ENCODE measurements around the gene DAB1.
A peak's percentile ranks its signal among the peaks of the same experiment; 100 is the strongest.

The DAB1 gene

DNA sequence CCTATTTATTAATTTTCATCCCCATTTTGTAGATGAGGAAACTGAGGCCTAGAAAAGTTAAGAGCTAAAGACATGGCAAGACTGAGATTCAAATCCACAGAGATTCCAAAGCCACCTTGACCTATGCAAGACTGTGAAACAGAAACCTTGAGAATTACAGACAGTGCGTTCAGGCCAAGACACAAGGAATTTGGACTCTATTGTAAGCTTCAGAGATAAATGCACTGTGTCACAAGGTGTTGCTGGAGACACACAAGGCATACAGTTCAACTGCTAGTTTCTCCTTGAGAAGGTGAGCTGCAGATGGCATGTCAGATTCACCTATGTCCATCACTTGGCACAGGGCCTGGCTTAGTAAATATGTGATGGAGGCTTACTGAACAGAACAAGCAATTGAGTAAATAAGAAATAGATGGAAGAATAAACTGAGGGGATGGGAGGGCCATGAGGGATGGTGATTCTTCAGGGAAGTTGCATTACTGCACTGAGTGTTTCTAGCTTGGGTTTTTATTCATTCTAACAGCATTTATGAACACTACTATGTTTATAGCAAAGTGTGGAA lies 215.0 kb downstream of the DAB1 start:
- DNase-seq, result no peak

DNA sequence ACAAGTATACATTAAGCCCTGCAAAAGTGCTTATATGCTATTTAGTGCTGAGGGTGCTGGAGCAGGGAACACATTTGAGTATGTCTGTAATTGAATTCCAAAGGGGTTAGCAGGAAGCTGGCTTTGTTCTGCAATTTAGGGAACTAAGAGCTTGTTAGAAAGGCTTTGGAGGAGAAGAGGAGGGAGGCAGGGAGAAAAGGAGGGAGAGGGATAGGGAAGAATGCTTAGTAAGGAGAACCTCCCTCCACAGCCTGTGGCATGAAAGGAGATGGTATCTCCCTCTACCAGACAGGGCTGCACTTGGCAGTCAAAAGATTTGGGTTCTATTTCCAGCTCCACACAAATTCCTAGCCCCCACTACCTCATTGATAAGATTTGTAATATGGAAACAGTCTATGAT lies 217.8 kb downstream of the DAB1 start:
- DNase-seq, result peak; percentile 27

DNA sequence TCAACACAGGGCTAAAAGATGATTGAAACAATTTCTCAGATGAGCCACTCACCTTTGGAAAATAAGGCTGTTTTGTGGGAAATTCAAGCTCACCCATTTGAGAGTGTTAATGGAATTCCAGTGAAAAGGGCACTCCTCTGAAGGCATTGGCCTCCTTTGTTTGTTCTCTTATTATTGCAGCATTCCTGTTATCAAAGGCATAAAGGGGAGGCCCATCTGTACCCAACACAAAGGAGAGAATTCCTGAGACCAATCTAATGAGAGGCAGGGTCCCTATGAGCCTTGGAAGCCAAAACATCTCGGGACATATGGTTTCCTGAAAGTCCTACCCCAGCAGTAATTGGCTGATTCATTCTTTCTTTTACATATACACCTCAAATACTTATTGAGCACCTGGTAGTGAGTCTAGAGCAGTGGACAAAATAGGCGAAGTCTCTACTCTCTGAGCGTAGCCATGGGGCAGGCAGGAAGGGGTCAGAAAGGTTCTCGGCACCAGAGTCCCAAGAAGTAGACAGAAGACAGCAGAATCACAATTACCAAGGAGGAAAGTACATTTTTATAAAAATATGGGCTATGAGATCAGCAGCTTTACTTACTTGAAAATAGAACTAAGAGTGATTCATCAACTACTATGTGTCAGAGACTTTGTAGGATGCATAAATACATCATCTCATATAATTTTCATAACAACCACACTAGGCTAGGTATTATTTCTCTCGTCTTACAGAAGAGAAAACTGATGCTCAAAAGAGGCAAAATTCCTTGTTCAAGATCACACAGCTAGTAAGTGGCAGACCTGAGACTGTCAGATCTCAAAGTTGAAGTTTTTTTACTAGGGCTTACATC lies 218.7 kb downstream of the DAB1 start:
- DNase-seq, result no peak

DNA sequence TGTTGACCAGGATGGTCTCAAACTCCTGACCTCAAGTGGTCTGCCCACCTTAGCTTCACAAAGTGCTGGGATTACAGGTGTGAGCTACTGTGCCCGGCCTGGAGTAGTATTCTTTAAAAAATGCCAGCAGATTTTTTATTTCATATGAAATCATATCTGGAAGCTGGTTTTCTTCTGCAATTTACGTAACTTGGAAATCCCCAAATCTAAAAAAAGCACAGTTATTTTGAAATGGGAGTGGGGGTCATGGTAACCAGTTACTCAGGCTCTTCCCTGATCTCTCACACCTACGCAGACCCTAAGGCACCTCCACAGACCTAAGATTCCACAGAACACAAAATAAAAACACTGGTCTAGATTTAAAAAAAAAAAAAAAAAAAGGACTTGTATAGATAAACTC lies 219.8 kb downstream of the DAB1 start:
- no peak for DNase-seq

DNA sequence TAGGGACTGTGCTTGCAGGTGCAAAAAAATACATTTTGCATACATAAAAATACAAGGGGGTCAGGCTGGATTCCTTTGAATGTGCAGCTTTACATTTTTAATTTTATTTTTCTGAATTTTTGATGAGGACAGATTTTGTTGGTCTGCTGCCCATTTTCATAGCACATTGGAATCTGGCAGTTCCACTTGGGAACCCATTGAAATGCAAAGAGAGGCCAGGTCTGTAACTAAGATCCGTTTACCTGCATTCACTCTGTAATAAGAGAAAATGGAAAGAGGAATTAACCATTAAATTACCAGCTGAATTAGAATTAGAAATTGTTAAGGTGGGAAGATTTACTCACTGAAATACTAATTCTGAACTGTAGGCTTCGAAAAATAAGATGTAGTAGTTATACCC lies 221.6 kb downstream of the DAB1 start:
- DNase-seq, result no peak

DNA sequence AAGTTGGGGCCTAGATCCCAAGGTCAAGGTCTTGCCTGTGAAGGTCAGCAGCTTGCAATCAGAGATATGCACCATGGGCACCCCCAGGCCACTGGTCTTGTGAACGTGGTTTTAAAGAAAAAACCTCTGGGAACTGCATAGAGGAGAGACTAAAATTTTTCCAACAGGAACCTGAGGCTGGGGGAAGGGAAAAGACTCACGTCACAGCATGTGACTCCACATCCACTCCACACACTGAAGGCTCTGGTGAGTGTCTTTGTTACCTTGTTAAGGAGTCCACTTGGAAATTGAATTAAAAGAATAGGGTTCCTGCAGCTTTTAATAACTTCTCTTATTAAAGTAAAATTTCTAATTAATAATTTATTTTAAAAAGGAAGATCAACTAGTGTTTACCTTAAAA lies 224.9 kb downstream of the DAB1 start:
- DNase-seq, result no peak

DNA sequence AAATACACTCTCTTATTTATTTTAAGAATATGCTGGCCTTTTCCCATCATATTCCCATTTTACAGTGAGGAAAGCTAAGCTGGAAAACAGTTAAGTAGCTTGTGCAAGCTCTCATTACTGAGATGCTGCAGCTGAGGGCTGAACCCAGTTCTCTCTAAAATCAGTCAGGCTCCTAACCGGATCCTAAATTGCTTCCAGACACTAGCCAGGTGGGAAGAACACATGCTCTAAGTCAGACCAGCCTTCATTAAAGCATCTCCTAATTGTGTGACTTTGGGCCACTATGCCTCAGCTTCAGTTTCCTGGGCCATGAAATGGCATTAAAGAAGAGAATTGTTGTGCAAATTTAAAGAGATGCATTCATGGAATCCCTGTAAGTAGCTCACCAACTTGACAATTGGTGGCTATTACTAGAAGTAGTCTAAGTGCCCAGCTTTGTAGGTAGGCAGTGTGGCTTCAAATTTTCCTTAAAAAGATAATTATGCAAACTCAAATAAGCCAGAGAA lies 228.4 kb downstream of the DAB1 start:
- no peak for DNase-seq

DNA sequence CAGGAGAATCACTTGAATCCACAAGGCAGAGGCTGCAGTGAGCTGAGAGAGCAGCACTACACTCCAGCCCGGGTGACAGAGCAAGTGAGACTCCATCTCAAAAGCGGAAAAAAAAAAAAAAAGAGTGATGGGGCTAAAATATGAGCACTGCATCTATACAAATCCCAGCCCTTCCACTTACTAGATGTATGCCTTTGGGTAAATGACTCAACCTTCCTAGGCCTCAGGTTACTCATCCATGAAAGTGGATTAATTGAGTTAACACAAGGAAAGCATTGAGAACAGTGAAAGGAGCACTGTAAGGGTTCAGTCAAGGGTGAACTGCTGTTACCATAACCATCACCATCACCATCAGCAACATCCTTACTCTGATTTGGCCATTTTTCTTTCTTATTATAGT lies 231.6 kb downstream of the DAB1 start:
- no peak for DNase-seq

DNA sequence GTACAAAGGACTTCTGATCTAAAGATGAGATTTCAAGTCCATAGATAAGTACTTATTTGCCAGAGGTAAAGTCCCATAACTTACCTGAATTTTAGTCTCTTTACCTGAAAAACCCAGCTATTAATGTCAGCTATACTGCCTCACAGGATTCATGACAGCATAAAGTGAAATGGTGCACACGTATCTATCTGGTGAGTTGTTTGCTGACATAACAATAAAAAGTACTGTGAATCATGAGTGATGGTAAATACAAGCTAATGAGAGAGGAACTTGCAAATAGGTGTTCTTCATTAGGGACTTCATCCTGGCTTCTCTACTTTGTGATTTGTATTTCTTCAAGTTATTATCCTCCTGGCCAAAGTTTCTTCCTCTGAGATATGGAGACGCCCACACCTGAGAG lies 233.0 kb downstream of the DAB1 start:
- no peak for DNase-seq

DNA sequence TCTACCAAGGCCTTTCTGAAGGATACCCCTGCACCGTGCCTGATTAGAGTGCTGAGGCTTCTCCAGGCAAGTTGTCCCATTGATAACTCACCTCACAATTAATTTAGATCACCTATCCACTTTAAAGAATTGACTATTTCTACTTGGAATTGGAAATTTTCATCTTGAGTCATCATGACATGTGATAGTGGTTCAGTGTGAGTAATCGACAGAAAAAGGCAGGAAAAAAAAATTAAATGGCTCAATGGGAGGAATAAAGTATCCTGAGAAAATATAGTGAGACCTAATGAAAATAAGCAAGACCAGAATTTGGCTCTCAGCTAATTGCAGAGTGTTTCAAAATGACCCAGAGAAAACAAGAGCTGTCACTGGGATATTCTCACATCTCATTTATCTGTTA lies 235.7 kb downstream of the DAB1 start:
- no peak for DNase-seq

DNA sequence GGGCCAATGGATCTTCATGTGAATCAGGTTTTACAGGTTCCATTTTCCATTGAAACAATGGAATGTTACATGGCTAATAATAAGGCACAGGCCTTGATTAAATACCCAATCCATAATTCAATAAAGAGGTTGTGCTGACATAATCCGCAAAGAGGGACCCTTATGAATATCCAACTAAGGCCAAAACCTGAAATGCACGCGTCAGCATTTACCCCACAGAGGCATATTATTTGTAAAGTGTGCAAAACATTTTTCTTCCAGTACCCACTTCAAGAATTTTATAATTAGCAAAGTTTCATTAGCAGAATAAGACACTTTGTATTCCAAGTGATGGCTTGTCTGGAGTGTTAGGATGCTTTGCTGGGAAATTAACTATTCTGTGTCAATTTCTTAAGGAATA lies 237.4 kb downstream of the DAB1 start:
- DNase-seq, result no peak

DNA sequence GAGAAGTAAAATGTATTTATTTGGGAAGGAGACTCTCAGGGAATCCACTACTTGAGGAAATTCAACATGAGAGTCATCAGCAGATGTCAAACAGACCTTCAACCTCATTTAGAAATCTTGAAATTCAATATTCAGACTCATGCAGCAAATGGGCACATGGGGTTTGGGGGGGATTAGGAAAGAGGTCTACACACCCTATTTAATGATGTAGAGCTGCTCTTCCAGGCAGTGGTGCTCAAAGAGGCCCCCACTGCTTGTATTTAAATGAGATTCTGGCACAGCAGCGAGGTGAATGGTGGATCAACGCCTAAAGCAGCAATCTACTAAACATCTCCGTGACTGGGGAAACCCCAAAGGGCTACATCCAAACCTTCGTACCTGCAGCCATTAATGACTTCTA lies 244.9 kb downstream of the DAB1 start:
- no peak for DNase-seq

DNA sequence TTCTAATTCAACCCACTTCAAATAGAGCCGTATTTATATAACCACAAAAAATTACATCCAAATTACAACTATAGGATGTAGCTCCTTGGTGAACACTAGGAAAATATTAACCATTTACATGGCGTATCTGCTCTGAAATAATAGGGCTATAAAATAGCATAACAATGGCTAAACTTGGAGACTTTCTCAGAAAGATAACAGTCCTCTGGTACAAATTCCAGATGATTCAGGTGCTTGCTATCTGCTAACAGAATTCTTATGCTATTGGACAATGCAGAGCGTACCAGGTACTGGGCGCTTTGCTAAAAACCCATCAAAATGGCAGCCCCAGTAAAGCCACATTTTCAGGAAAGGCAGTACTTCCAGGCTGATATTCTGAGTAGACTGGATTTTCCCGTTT lies 248.4 kb downstream of the DAB1 start:
- DNase-seq, result no peak

DNA sequence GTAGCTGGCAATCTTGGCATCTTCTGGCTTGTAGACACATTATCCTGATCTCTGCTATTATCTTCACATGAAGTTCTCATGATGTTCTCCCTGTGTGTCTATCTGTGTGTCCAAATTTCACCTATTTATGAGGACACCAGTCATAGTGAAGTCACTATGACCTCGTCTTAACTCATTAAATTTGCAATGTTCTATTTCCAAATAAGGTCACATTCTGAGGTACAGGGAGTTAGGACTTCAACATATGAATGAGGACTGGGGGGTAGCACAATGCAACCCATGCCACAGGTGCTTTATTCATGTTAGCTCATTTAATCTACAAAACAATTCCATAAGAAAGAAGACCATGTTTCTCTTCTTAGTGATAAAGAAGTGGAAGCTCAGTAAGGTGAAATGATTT lies 251.8 kb downstream of the DAB1 start:
- no peak for DNase-seq

DNA sequence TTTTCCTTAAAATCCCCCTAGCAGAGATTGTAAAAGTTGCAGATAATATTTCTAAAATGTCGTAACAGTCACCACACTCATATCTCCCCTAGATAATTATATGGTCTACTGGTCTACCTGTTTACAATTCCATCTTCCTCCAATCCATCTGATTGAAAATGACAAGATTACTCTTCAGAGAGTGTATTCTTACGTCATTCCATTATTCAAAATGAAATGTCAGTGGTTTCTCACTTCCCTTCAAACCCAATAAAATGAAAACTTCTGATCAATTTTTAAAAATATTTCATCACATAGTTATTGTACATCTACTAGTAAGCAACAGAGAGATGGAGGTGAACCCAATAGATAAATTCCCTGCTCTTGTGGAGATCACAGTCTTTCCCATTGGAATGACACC lies 255.9 kb downstream of the DAB1 start:
- DNase-seq, result no peak

DNA sequence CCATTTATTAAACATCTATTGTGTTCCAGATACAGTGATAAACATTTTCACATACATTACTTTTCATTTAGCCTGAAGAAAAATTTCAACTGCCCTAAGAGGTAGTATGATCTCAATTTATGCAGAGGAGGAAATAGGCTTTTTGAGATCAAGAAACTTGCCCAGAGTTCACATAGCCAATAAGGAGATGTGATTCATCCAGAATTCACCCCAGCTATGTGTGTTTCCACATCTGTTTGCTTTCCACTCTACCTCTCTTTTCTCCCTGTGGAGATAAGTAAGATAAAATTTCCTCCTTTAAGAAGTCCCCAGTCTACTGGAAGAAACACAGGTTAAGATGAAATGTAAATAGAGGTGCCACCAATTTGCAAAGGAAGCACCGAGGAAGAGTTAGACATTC lies 258.3 kb downstream of the DAB1 start:
- no peak for DNase-seq

DNA sequence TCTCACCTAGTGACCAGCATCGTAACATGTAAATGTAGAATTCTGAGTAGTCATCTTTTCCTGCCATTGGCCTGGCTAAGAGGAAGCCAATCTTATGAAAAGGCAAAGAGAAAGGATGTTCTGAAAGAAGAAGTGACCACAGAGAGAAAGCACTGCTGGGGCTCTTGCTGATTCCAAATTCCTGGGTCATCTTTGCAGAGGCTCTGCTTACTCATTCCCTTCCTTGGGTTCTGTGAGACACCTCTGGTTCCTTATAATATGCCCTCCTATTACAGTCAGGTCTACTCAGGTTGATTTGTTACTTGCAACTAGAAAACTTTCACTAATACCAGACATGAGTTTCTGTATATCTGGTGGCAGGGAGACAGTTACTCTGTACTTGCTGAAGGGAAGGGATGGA lies 259.3 kb downstream of the DAB1 start:
- no peak for DNase-seq

DNA sequence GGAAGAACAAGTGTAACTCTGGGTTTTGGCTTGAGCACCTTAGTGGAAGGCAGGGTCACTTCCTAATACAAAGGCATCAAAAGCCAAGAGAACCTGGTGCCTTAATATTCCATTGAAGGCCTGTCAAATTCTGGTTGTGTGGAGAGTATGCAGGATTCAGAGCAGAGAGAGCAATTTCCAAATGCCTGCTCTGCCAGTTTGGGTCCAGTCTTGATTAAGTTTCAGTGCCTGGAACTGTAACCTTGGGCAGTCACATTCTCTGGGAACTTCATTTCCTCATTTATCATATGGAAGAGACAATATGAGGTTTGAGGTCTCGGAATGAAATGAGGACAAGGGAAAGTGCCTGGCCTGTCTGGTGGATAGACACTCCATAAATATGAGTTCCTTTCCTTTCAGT lies 260.1 kb downstream of the DAB1 start:
- no peak for DNase-seq

DNA sequence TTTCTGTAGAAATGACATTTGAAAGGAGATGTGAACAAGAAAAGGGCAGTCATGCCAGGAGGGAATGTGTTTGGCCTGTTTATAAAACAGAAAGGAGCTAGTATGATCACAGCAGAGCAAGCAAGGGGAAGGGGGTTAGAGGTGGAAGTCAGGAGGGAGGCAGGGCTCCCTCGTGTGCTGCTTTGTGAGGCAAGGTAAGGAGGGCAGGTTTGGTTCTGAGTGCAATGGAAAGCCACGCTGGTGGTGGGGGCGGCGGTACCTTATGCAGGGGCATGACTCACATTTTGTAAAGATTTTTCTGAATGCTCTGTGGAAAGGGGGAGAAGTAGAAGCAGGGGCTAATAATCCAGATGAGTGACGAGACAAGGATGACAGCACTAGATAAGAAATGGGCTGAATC lies 260.5 kb downstream of the DAB1 start:
- no peak for DNase-seq

DNA sequence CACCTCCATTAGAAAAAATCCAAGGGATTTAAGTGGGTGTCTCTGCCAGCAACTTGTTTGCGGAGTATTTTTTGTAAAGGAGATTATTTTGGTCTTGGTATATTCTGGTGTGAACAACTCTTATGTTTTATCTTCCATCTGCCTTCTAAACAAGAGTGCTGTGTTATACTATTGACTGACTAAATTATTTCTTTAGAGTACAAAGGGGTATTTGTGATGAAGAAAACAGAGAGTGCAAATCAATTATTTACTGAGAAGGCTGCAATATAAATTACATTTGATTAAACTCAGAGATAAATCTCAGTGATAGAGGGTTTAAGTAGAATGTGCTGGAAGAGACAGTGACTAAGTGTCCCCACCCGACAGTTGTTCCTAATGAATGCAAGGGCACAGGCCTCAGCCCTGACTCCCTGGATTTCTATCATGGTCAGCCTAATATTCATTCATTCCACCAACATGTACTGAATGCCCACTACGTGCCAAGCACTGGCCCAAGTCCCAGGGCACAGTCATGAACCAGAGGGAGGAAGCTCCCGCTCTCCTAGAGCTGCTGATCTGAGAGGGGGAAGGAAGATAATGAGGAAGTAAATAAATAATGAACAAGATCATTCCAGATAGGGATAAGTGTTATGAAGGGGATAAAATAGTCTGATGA lies 261.1 kb downstream of the DAB1 start:
- no peak for DNase-seq

DNA sequence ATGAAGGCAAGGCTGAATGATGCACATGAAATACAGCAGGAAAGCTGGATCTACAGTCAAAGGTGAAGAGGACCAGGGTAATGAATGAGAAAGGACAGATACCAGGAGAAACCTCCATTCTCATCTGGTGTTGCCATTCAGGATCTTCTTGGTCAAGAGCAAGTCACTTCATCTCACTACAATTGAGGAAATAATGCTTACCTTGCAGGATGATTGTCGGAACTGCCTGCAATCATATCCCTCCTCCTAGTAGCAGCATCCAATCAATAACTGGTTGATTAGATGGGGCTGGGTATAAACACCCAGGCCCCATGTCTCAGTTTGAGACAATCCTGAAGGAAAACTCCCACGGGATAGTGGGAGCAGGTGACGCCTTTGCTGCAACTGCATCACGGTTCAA lies 263.3 kb downstream of the DAB1 start:
- no peak for DNase-seq

DNA sequence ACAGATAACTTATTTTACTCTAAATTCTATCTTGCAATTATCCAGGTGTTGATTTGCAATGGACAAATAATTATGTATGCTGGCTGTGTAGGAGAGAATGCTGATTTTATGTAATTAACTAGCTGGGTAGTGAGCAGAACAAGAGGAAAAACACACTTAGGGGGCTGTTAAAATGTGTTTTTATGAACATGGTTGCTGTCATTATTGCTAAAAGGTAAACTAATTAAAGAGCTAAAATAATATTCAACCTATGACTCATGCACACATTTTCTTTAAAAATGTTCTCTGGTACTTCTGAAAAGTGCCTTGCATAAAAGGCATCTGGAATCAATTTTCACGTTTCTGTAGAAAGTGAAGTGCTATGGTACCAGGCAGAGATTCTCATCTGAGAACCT lies 265.3 kb downstream of the DAB1 start:
- no peak for DNase-seq

DNA sequence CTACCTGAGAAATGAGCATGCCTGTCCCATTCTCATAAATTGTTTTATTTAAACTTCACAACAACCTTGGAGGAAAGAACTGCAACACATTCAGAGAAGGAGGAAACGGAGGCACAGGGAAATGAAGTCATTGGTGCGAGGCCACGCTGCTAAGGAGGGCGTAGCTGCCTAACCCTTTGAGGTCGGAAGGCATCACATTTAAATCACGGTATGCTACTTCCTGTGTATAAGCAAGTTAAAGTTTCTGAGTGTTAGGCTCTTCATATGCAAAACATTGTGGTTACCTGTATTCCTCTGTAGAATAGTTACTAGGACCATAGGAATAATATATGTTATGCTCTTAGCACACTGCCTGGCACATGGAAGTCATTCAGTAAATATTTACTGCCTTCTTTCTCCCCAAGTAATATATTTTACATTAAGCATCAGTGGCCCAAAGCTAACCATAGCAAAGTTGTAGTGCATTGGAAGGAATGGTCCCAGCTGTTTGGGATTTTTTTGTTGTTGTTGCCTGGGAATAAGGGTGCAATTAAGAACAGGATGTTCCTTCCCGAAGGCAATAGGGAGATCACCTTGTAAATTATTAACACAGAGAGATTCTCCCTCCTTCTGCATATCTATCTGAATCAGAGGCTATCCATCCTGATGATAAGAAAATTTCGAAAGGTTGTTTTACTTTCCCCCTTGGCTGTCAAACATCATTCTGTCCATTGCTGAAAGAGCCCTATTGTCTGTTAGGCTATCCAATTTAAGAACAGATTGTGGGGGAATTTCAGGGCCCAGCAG lies 265.8 kb downstream of the DAB1 start:
- no peak for DNase-seq

DNA sequence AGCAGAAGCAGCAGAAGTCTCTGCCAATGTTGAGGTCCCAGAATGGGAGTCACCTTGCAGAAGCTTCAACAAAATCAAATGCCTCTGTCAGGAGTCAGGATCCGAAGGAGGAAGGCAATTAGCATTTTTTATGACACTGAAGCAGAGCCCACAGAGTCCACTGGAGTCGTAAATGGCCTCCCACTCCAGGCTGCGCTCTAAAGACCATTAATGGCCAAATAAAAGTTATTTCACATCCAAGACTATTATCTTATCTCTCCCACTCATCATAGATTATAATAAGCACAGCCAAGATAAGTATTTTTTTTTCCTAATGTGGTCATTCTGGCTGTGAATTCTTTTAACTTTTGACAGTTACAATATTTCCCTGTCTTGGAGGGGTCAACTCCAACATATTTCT lies 267.0 kb downstream of the DAB1 start:
- DNase-seq, result no peak

Measured in hematopoietic multipotent progenitor cell treated with erythropoietin and hydrocortisone succinate and interleukin-3 and kit ligand, for 6 days (in vitro differentiated cells).